Hepatocyte (in vitro differentiated cells): ENCODE results near the gene AKR7A2. TPM values are rescaled to one million over a fixed set of nuclear protein-coding genes. Genes with fewer than 3 reads are reported as not detected.

Source experiments
- DNase-seq: peaks from one replicate; pipeline ENCODE4 v3.0.0-alpha.2; 2016; ENCODE audit warnings: low spot score
- H2AFZ ChIP-seq: fragments of 200-600 bp; sonication (generic); 2 replicates; pipeline ENCODE4 v1.6.0; 2016; ENCODE audit warnings: antibody characterized with exemption, mild to moderate bottlenecking
- H3K27ac ChIP-seq: fragments of 200-600 bp; sonication (generic); 2 replicates; pipeline ENCODE4 v1.5.1; 2016; ENCODE audit warnings: mild to moderate bottlenecking
- H3K27me3 ChIP-seq: fragments of 200-600 bp; sonication (generic); 2 replicates; pipeline ENCODE4 v1.6.1; 2016
- H3K36me3 ChIP-seq: fragments of 200-600 bp; sonication (generic); replicated peaks from 2 replicates; pipeline ENCODE4 v1.5.1; 2016; ENCODE audit warnings: low read depth; ENCODE audit not compliant: insufficient read depth
- H3K4me1 ChIP-seq: fragments of 200-600 bp; sonication (generic); 2 replicates; pipeline ENCODE4 v1.5.1; 2016; ENCODE audit warnings: mild to moderate bottlenecking, moderate library complexity; ENCODE audit not compliant: insufficient read depth
- H3K4me2 ChIP-seq: fragments of 200-600 bp; sonication (generic); 2 replicates; pipeline ENCODE4 v1.6.0; 2016
- H3K4me3 ChIP-seq: fragments of 200-600 bp; sonication (generic); 2 replicates; pipeline ENCODE4 v1.5.1; 2016; ENCODE audit warnings: mild to moderate bottlenecking
- H3K79me2 ChIP-seq: fragments of 200-600 bp; sonication (generic); 2 replicates; pipeline ENCODE4 v1.6.0; 2017; ENCODE audit warnings: mild to moderate bottlenecking
- H3K9me2 ChIP-seq: fragments of 200-600 bp; sonication (generic); replicated peaks from 2 replicates; pipeline ENCODE4 v1.6.0; 2017; ENCODE audit warnings: mild to moderate bottlenecking; ENCODE audit not compliant: insufficient read depth
- H3K9me3 ChIP-seq: fragments of 200-600 bp; sonication (generic); 2 replicates; pipeline ENCODE4 v1.5.1; 2016; ENCODE audit warnings: low read depth, mild to moderate bottlenecking
- H4K20me1 ChIP-seq: fragments of 200-600 bp; sonication (generic); 2 replicates; pipeline ENCODE4 v1.6.0; 2016; ENCODE audit warnings: mild to moderate bottlenecking; ENCODE audit not compliant: insufficient read depth, poor library complexity, severe bottlenecking
- CTCF ChIP-seq: fragments of 200-600 bp; sonication (generic); IDR thresholded peaks from 2 replicates; pipeline ENCODE4 v1.5.1; 2016; ENCODE audit warnings: antibody characterized with exemption, mild to moderate bottlenecking; ENCODE audit not compliant: poor library complexity
- EZH2 ChIP-seq: fragments of 200-600 bp; sonication (generic); IDR thresholded peaks from 2 replicates; pipeline ENCODE4 v1.6.1; 2016; ENCODE audit warnings: antibody characterized with exemption, mild to moderate bottlenecking, borderline replicate concordance
- EZH2phosphoT487 ChIP-seq: fragments of 200-600 bp; sonication (generic); IDR thresholded peaks from one replicate; pipeline ENCODE4 v1.6.1; 2018; ENCODE audit warnings: antibody characterized with exemption, mild to moderate bottlenecking, low read depth, moderate library complexity; ENCODE audit not compliant: unreplicated experiment, severe bottlenecking
- whole genome bisulfite sequencing: methylation state at CpG from one replicate; pipeline ENCODE4 v1.1.6; 2016; ENCODE audit warnings: low lambda C conversion rate; ENCODE audit errors: missing lambda C conversion rate; 5-methylcytosine and 5-hydroxymethylcytosine counted together
- polyA plus RNA-seq: library from polyadenylated mRNA; unstranded; fragments of >200 nt; fragmentation: Nextera tagmentation; extraction: Ambion mirVana; gene quantifications from 2 replicates; pipeline ENCODE4 v1.2.1, GENCODE V29; 2016
- total RNA-seq: library from RNA; depleted of rRNA; stranded (reverse); fragments of >200 nt; gene quantifications from 2 replicates; pipeline ENCODE4 v1.2.3, GENCODE V29; 2014

The AKR7A2 gene
- total and polyA plus RNA-seq, 2 experiments from 2014 or later, result 81.5 to 109 TPM

- Histone ChIP-seq H3K9me3 (no peaks in the 10 kb centered on the region), H2AFZ (no peak overlapping the region), H3K27me3 (no peaks in the 10 kb centered on the region), H3K9me2 (no peaks in the 10 kb centered on the region), H3K27ac (no peak overlapping the region), H3K4me2 (no peak overlapping the region), H4K20me1 (peaks cover 34% of the 10 kb centered on the region), H3K36me3 (no peaks in the 10 kb centered on the region), H3K79me2 (peaks cover 41% of the 10 kb centered on the region), H3K4me1 (peaks cover 24% of the 10 kb centered on the region), H3K4me3 (no peak overlapping the region)
- no peak for DNase-seq
- TF ChIP-seq EZH2, result no peak
- TF ChIP-seq CTCF, result no peak
- no peak for TF ChIP-seq EZH2phosphoT487
- 87% methylated on average over 11 of the region's 11 CpGs for WGBS
Measured at GRCh38 chr1:19359357-19359756, 47.4 kb upstream of the AKR7A2 start.

GRCh38 chr1:19358710-19359109 lies 46.8 kb upstream of the AKR7A2 start:
- Histone ChIP-seq H4K20me1 (peaks cover 30% of the 10 kb centered on the region), H3K27ac (no peak overlapping the region), H2AFZ (no peak overlapping the region), H3K4me1 (peaks cover 24% of the 10 kb centered on the region), H3K36me3 (no peaks in the 10 kb centered on the region), H3K79me2 (peaks cover 35% of the 10 kb centered on the region), H3K9me2 (no peaks in the 10 kb centered on the region), H3K27me3 (no peaks in the 10 kb centered on the region), H3K4me2 (no peak overlapping the region), H3K4me3 (no peak overlapping the region), H3K9me3 (no peaks in the 10 kb centered on the region)
- TF ChIP-seq EZH2 (no peak), EZH2phosphoT487 (no peak)
- no peak for DNase-seq
- WGBS, result 91% methylated on average over 8 of the region's 8 CpGs

- Histone ChIP-seq H3K4me1 (peaks cover 24% of the 10 kb centered on the region), H3K9me3 (no peaks in the 10 kb centered on the region), H3K79me2 (peaks cover 30% of the 10 kb centered on the region), H3K9me2 (no peaks in the 10 kb centered on the region), H3K27me3 (no peaks in the 10 kb centered on the region), H3K36me3 (no peaks in the 10 kb centered on the region), H4K20me1 (peaks cover 27% of the 10 kb centered on the region), H3K4me3 (no peak overlapping the region), H2AFZ (no peak overlapping the region), H3K27ac (no peak overlapping the region), H3K4me2 (no peak overlapping the region)
- DNase-seq, result no peak
- whole genome bisulfite sequencing, result 92% methylated on average over 13 of the region's 13 CpGs
- TF ChIP-seq EZH2phosphoT487 (no peak), CTCF (no peak), EZH2 (no peak)
Measured at GRCh38 chr1:19357299-19357986, 45.5 kb upstream of the AKR7A2 start.

GRCh38 chr1:19356266-19356665 lies 44.3 kb upstream of the AKR7A2 start:
- H3K4me3 ChIP-seq, result no peak overlapping the region
- H3K4me2 ChIP-seq, result no peak overlapping the region
- peaks cover 15% of the 10 kb centered on the region for H3K4me1 ChIP-seq
- no peaks in the 10 kb centered on the region for H3K36me3 ChIP-seq
- H3K27me3 ChIP-seq, result no peaks in the 10 kb centered on the region
- no peak overlapping the region for H3K27ac ChIP-seq
- H2AFZ ChIP-seq, result no peak overlapping the region
- peaks cover 25% of the 10 kb centered on the region for H3K79me2 ChIP-seq
- no peak for TF ChIP-seq EZH2
- TF ChIP-seq CTCF, result no peak
- TF ChIP-seq EZH2phosphoT487, result no peak
- 97% methylated on average over 5 of the region's 5 CpGs for WGBS
- H3K9me3 ChIP-seq, result no peaks in the 10 kb centered on the region
- H3K9me2 ChIP-seq, result no peaks in the 10 kb centered on the region
- DNase-seq, result no peak
- H4K20me1 ChIP-seq, result peaks cover 25% of the 10 kb centered on the region
